H9 (cell line): ENCODE measurements around the gene CFAP45. TPM values are rescaled to one million over a fixed set of nuclear protein-coding genes. Genes with fewer than 3 reads are reported as not detected.

Experiments used
- DNase-seq: peaks from one replicate; pipeline ENCODE4 v3.0.0-alpha.2; 2017
- H2AFZ ChIP-seq: one replicate; pipeline ENCODE4 v1.6.1; 2013; ENCODE audit warnings: mild to moderate bottlenecking, low read length, control low read depth, moderate library complexity
- H2AK5ac ChIP-seq: 2 replicates; pipeline ENCODE4 v1.6.1; 2013; ENCODE audit warnings: low read length, control low read depth, mixed read lengths; ENCODE audit not compliant: insufficient read length
- H2BK120ac ChIP-seq: one replicate; pipeline ENCODE4 v1.6.1; 2013; ENCODE audit warnings: low read depth, mild to moderate bottlenecking, low read length, control low read depth, inconsistent platforms; ENCODE audit not compliant: poor library complexity, severe bottlenecking
- H2BK12ac ChIP-seq: 2 replicates; pipeline ENCODE4 v1.6.1; 2013; ENCODE audit warnings: low read length, control low read depth, mixed read lengths, low read depth; ENCODE audit not compliant: insufficient read length
- H2BK15ac ChIP-seq: 2 replicates; pipeline ENCODE4 v1.6.1; 2013; ENCODE audit warnings: low read depth, low read length, control low read depth
- H2BK20ac ChIP-seq: one replicate; pipeline ENCODE4 v1.6.1; 2013; ENCODE audit warnings: low read depth, mild to moderate bottlenecking, low read length, control low read depth, inconsistent platforms; ENCODE audit not compliant: poor library complexity, severe bottlenecking
- H2BK5ac ChIP-seq: 2 replicates; pipeline ENCODE4 v1.6.1; 2013; ENCODE audit warnings: low read length, control low read depth, mixed read lengths; ENCODE audit not compliant: insufficient read length
- H3K14ac ChIP-seq: 2 replicates; pipeline ENCODE4 v1.6.1; 2013; ENCODE audit warnings: low read length, control low read depth; ENCODE audit not compliant: insufficient read depth
- H3K18ac ChIP-seq: 2 replicates; pipeline ENCODE4 v1.6.1; 2013; ENCODE audit warnings: low read depth, mild to moderate bottlenecking, mixed read lengths, low read length, control low read depth; ENCODE audit not compliant: insufficient read length
- H3K23ac ChIP-seq: 2 replicates; pipeline ENCODE4 v1.6.1; 2013; ENCODE audit warnings: low read length, control low read depth, mixed read lengths, low read depth; ENCODE audit not compliant: insufficient read length
- H3K23me2 ChIP-seq: 2 replicates; pipeline ENCODE4 v1.6.1; 2013; ENCODE audit warnings: low read depth, mild to moderate bottlenecking, mixed read lengths, low read length, control low read depth; ENCODE audit not compliant: insufficient read length, poor library complexity, severe bottlenecking
- H3K27ac ChIP-seq: 2 replicates; pipeline ENCODE4 v1.5.1; 2013; ENCODE audit warnings: low read length, control low read depth, mixed read lengths, low read depth; ENCODE audit not compliant: insufficient read length
- H3K27me3 ChIP-seq: 2 replicates; pipeline ENCODE4 v1.6.1; 2013; ENCODE audit warnings: low read length, control low read depth, inconsistent platforms; ENCODE audit not compliant: insufficient read depth
- H3K4ac ChIP-seq: 2 replicates; pipeline ENCODE4 v1.6.1; 2013; ENCODE audit warnings: low read depth, mild to moderate bottlenecking, control low read depth, inconsistent platforms, low read length, moderate library complexity
- H3K4me1 ChIP-seq: 2 replicates; pipeline ENCODE4 v1.6.1; 2013; ENCODE audit warnings: low read length, control low read depth, inconsistent platforms; ENCODE audit not compliant: insufficient read depth
- H3K4me2 ChIP-seq: 2 replicates; pipeline ENCODE4 v1.6.1; 2013; ENCODE audit warnings: low read length, control low read depth, mixed read lengths; ENCODE audit not compliant: insufficient read length, insufficient read depth
- H3K56ac ChIP-seq: 2 replicates; pipeline ENCODE4 v1.6.1; 2013; ENCODE audit warnings: low read depth, mild to moderate bottlenecking, mixed read lengths, low read length, control low read depth; ENCODE audit not compliant: insufficient read length
- H3K79me1 ChIP-seq: 2 replicates; pipeline ENCODE4 v1.6.1; 2013; ENCODE audit warnings: low read depth, mild to moderate bottlenecking, moderate library complexity, low read length, control low read depth, inconsistent platforms; ENCODE audit not compliant: insufficient read depth, poor library complexity, severe bottlenecking
- H3K79me2 ChIP-seq: 2 replicates; pipeline ENCODE4 v1.6.1; 2013; ENCODE audit warnings: low read length, control low read depth, inconsistent platforms; ENCODE audit not compliant: insufficient read depth
- H3K9ac ChIP-seq: 2 replicates; pipeline ENCODE4 v1.6.1; 2013; ENCODE audit warnings: low read length, control low read depth, mixed read lengths; ENCODE audit not compliant: insufficient read length; ENCODE audit errors: extremely low read depth
- H3K9me3 ChIP-seq: one replicate; pipeline ENCODE4 v1.6.1; 2013; ENCODE audit warnings: low read depth, low read length, inconsistent platforms; ENCODE audit not compliant: control insufficient read depth
- H3T11ph ChIP-seq: one replicate; pipeline ENCODE4 v1.6.1; 2013; ENCODE audit warnings: mild to moderate bottlenecking, low read length, control low read depth, inconsistent platforms
- H4K20me1 ChIP-seq: one replicate; pipeline ENCODE4 v1.6.1; 2013; ENCODE audit not compliant: control insufficient read depth, insufficient read length, insufficient read depth
- H4K5ac ChIP-seq: 2 replicates; pipeline ENCODE4 v1.6.1; 2013; ENCODE audit warnings: low read depth, mild to moderate bottlenecking, mixed read lengths, low read length, control low read depth; ENCODE audit not compliant: insufficient read length
- H4K8ac ChIP-seq: replicated peaks from 2 replicates; pipeline ENCODE4 v1.6.1; 2013; ENCODE audit warnings: low read length, control low read depth, mixed read lengths, low read depth; ENCODE audit not compliant: insufficient read length
- H4K91ac ChIP-seq: 2 replicates; pipeline ENCODE4 v1.6.1; 2013; ENCODE audit warnings: low read depth, mild to moderate bottlenecking, moderate library complexity, mixed read lengths, low read length, control low read depth; ENCODE audit not compliant: insufficient read length
- H3K27ac Mint-ChIP-seq, 3 experiments: 2 replicates in 2 of 3; 3 replicates in 1 of 3; pipeline ENCODE4 v1.8.0; 2020 to 2021; ENCODE audit warnings: mixed read lengths in 3 of 3, mild to moderate bottlenecking in 1 of 3, moderate library complexity in 1 of 3
- H3K27me3 Mint-ChIP-seq: 2 replicates; pipeline ENCODE4 v1.8.0; 2021; ENCODE audit warnings: low read depth, mild to moderate bottlenecking, moderate library complexity, mixed read lengths
- H3K36me3 Mint-ChIP-seq, 3 experiments: 2 replicates in 2 of 3; 3 replicates in 1 of 3; pipeline ENCODE4 v1.8.0; 2020 to 2021; ENCODE audit warnings: low read depth in 3 of 3, mixed read lengths in 3 of 3; ENCODE audit not compliant: insufficient read depth in 1 of 3
- H3K4me1 Mint-ChIP-seq, 2 experiments: 2 replicates each; pipeline ENCODE4 v1.8.0; 2020; ENCODE audit warnings: mixed read lengths in 2 of 2
- H3K4me3 Mint-ChIP-seq, 2 experiments: 2 replicates in 1 of 2; 3 replicates in 1 of 2; pipeline ENCODE4 v1.8.0; 2020 to 2021; ENCODE audit warnings: mild to moderate bottlenecking in 2 of 2, mixed read lengths in 2 of 2, moderate library complexity in 1 of 2
- H3K9me3 Mint-ChIP-seq, 2 experiments: 2 replicates in 1 of 2; 3 replicates in 1 of 2; pipeline ENCODE4 v1.8.0; 2020; ENCODE audit warnings: mild to moderate bottlenecking in 2 of 2, mixed read lengths in 2 of 2, moderate library complexity in 1 of 2
- WGBS: extraction: QIAGEN DNeasy Blood & Tissue Kit; methylation state at CpG from one replicate; pipeline ENCODE4 v1.1.7; 2013; ENCODE audit warnings: missing lambda C conversion rate, low lambda C conversion rate, mixed read lengths; ENCODE audit not compliant: insufficient read length; ENCODE audit errors: extremely low coverage; 5-methylcytosine and 5-hydroxymethylcytosine counted together
- total RNA-seq: library from RNA; stranded (reverse); gene quantifications from 2 replicates; pipeline ENCODE4 v1.2.1, GENCODE V29; 2021
- TF ChIP-seq, protein P1 (sequence below): fragments of 200-600 bp; sonication (generic); conservative IDR thresholded peaks from 3 replicates; pipeline ENCODE4 v1.8.0; 2021; ENCODE audit warnings: antibody characterized with exemption, mild to moderate bottlenecking

Gene CFAP45
- total RNA-seq, 1 experiment from 2014 or later = 0.85 TPM

GRCh38 chr1:159856576-159856975, 43.4 kb downstream of the CFAP45 start:
- Mint-ChIP-seq H3K4me3 (no peak overlapping the region; a peak in 1 of 5 replicates), H3K9me3 (no peaks in the 10 kb centered on the region), H3K27me3 (peaks cover 52% of the 10 kb centered on the region), H3K4me1 (peaks cover 13 to 14% of the 10 kb centered on the region in 2 experiments), H3K36me3 (no peaks in the 10 kb centered on the region), H3K27ac (no peak overlapping the region)
- DNase-seq = no peak
- Histone ChIP-seq H3K27ac (no peak overlapping the region), H2BK12ac (no peak overlapping the region), H2AK5ac (no peak overlapping the region), H2BK15ac (no peak overlapping the region), H4K91ac (no peak overlapping the region), H3K9me3 (no peaks in the 10 kb centered on the region), H2AFZ (no peak overlapping the region), H2BK120ac (no peak overlapping the region), H4K5ac (no peak overlapping the region), H3K9ac (no peak overlapping the region), H4K8ac (no peak overlapping the region), H3K18ac (no peak overlapping the region), H3K27me3 (peaks cover 6% of the 10 kb centered on the region; the same call in 1 of the 2 replicates), H3K23ac (no peak overlapping the region), H2BK5ac (no peak overlapping the region), H3K4me2 (no peak overlapping the region), H3K23me2 (peaks cover 6% of the 10 kb centered on the region), H3K79me2 (no peaks in the 10 kb centered on the region), H3K79me1 (no peaks in the 10 kb centered on the region), H3K56ac (no peak overlapping the region), H2BK20ac (no peak overlapping the region), H3K14ac (no peak overlapping the region), H3T11ph (no peak overlapping the region), H3K4me1 (no peaks in the 10 kb centered on the region), H3K4ac (no peak overlapping the region), H4K20me1 (no peaks in the 10 kb centered on the region)
- no CpG with 5 or more reads among the region's 1 CpG for whole genome bisulfite sequencing
- TF ChIP-seq, protein P1, sequence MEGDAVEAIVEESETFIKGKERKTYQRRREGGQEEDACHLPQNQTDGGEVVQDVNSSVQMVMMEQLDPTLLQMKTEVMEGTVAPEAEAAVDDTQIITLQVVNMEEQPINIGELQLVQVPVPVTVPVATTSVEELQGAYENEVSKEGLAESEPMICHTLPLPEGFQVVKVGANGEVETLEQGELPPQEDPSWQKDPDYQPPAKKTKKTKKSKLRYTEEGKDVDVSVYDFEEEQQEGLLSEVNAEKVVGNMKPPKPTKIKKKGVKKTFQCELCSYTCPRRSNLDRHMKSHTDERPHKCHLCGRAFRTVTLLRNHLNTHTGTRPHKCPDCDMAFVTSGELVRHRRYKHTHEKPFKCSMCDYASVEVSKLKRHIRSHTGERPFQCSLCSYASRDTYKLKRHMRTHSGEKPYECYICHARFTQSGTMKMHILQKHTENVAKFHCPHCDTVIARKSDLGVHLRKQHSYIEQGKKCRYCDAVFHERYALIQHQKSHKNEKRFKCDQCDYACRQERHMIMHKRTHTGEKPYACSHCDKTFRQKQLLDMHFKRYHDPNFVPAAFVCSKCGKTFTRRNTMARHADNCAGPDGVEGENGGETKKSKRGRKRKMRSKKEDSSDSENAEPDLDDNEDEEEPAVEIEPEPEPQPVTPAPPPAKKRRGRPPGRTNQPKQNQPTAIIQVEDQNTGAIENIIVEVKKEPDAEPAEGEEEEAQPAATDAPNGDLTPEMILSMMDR = no peak
